GM12878 (cell line): Measurements from ENCODE around the gene C3orf20. TPM values are rescaled to one million over a fixed set of nuclear protein-coding genes. Genes with fewer than 3 reads are reported as not detected.

Source experiments
- ATAC-seq: fragments of 200-7000 bp; cut with Tn5 transposase; 3 replicates; pipeline ENCODE4 v1.9.1; 2020; ENCODE audit warnings: mild to moderate bottlenecking, moderate library complexity
- BruUV-seq: library from RNA; stranded (reverse); fragments of 400-500 nt; replicated peaks from 2 replicates; lab custom pipeline; 2021; lab: Mats Ljungman, UMichigan
- CTCF ChIA-PET: fragments of 300-600 bp; sonication (Branson Sonifier 250); formaldehyde crosslinking; extraction: SDS; loops from one replicate; lab custom pipeline; 2021; ENCODE audit warnings: inconsistent platforms; lab: Yijun Ruan, JAX
- POLR2A ChIA-PET: fragments of 350-600 bp; formaldehyde crosslinking; extraction: SDS; loops from one replicate; lab custom pipeline; 2021; ENCODE audit warnings: inconsistent platforms; lab: Charles Lee
- RAD21 ChIA-PET: fragments of 300-600 bp; sonication (Branson Sonifier 250); formaldehyde crosslinking; loops from one replicate; lab custom pipeline; 2023; ENCODE audit warnings: antibody characterized with exemption; ENCODE audit not compliant: unreplicated experiment; lab: Charles Lee
- SMC1A ChIA-PET: fragments of 300-600 bp; sonication (Branson Sonifier 250); formaldehyde crosslinking; loops from one replicate; lab custom pipeline; 2023; ENCODE audit not compliant: unreplicated experiment, uncharacterized antibody; lab: Charles Lee
- DNase-seq: peaks from one replicate; pipeline ENCODE4 v3.0.0-alpha.2; 2011; ENCODE audit warnings: low read depth, low spot score
- FAIRE-seq: peaks from 3 replicates; lab custom pipeline; 2011; peaks lifted over from hg19 to GRCh38; lab: Jason Lieb, UNC
- H2AFZ ChIP-seq: 2 replicates; pipeline ENCODE4 v1.6.0; 2011; ENCODE audit warnings: low read depth, low read length, control low read depth; ENCODE audit not compliant: control insufficient read depth
- H3K27ac ChIP-seq: 2 replicates; pipeline ENCODE4 v1.5.1; 2011; ENCODE audit warnings: control low read depth; ENCODE audit not compliant: control insufficient read depth, insufficient read depth
- H3K27me3 ChIP-seq, 2 experiments: replicated peaks in 1 of 2; 2 replicates each; pipeline versions ENCODE4 v1.6.0 to v1.6.1; 2011; ENCODE audit warnings: low read length in 1 of 2; ENCODE audit not compliant: control insufficient read depth in 2 of 2, insufficient read depth in 2 of 2
- H3K36me3 ChIP-seq, 2 experiments: 2 replicates each; pipeline ENCODE4 v1.5.1; 2011; ENCODE audit warnings: low read length in 1 of 2; ENCODE audit not compliant: control insufficient read depth in 2 of 2, insufficient read depth in 2 of 2
- H3K4me1 ChIP-seq: 2 replicates; pipeline ENCODE4 v1.6.1; 2011; ENCODE audit warnings: mild to moderate bottlenecking, low read length, moderate library complexity, mixed read lengths; ENCODE audit not compliant: control insufficient read depth, insufficient read depth
- H3K4me2 ChIP-seq: 2 replicates; pipeline ENCODE4 v1.6.0; 2011; ENCODE audit warnings: control low read depth; ENCODE audit not compliant: control insufficient read depth, insufficient read depth
- H3K4me3 ChIP-seq: fragments of 200-600 bp; sonication (generic); 2 replicates; pipeline ENCODE4 v1.5.1; 2016
- H3K79me2 ChIP-seq: 2 replicates; pipeline ENCODE4 v1.6.0; 2011; ENCODE audit warnings: low read length; ENCODE audit not compliant: control insufficient read depth, insufficient read depth
- H3K9ac ChIP-seq: 2 replicates; pipeline ENCODE4 v1.8.0; 2011; ENCODE audit warnings: low read length, control low read depth, mixed read lengths; ENCODE audit not compliant: control insufficient read depth, insufficient read depth
- H3K9me3 ChIP-seq: replicated peaks from 3 replicates; pipeline ENCODE4 v1.5.1; 2011; ENCODE audit warnings: mild to moderate bottlenecking, low read length; ENCODE audit not compliant: control insufficient read depth, insufficient read depth
- H4K20me1 ChIP-seq: 2 replicates; pipeline ENCODE4 v1.6.0; 2011; ENCODE audit not compliant: control insufficient read depth, insufficient read depth
- BMI1 ChIP-seq: fragments of 450-650 bp; IDR thresholded peaks from 2 replicates; pipeline ENCODE4 v1.6.1; 2016; ENCODE audit warnings: mild to moderate bottlenecking, moderate library complexity, borderline replicate concordance
- FOXM1 ChIP-seq: IDR thresholded peaks from 2 replicates; pipeline ENCODE4 v1.6.1; 2012; ENCODE audit warnings: low read depth, mild to moderate bottlenecking, inconsistent platforms, low read length, moderate library complexity
- IRF4 ChIP-seq: IDR thresholded peaks from 2 replicates; pipeline ENCODE4 v1.6.1; 2011; ENCODE audit warnings: low read depth, low read length
- NFXL1 ChIP-seq: fragments of 450-650 bp; IDR thresholded peaks from 2 replicates; pipeline ENCODE4 v1.6.1; 2017; ENCODE audit warnings: antibody characterized with exemption, mild to moderate bottlenecking, borderline replicate concordance
- SREBF1 ChIP-seq: IDR thresholded peaks from 2 replicates; pipeline ENCODE4 v1.6.1; 2012; ENCODE audit warnings: mild to moderate bottlenecking, low read length
- SREBF2 ChIP-seq: IDR thresholded peaks from 2 replicates; pipeline ENCODE4 v1.6.1; 2012; ENCODE audit warnings: mild to moderate bottlenecking, low read length
- SUPT20H ChIP-seq: IDR thresholded peaks from 2 replicates; pipeline ENCODE4 v1.6.1; 2011; ENCODE audit warnings: low read depth, mild to moderate bottlenecking, low read length, moderate library complexity, borderline replicate concordance; ENCODE audit not compliant: control insufficient read depth
- ZNF384 ChIP-seq: IDR thresholded peaks from 2 replicates; pipeline ENCODE4 v1.6.1; 2012; ENCODE audit warnings: low read depth, mild to moderate bottlenecking, low read length, improper control_type of control experiment, borderline replicate concordance
- WGBS: methylation state at CpG from one replicate; pipeline ENCODE4 v1.1.6; 2016; ENCODE audit warnings: low lambda C conversion rate; ENCODE audit not compliant: insufficient replicate concordance, insufficient coverage; ENCODE audit errors: missing lambda C conversion rate; 5-methylcytosine and 5-hydroxymethylcytosine counted together
- in situ Hi-C: fragments of 300-500 bp; cut with MboI; formaldehyde crosslinking; loops from 9 replicates; pipeline ENCODE4 v1.14.3; 2018; ENCODE audit warnings: mixed read lengths
- intact Hi-C: fragments of 100-400 bp; cut with micrococcal nuclease; formaldehyde crosslinking; loops from one replicate; pipeline ENCODE4 v1.14.2; 2022; ENCODE audit not compliant: unreplicated experiment
- polyA plus RNA-seq, 11 experiments: library from polyadenylated mRNA; depleted of rRNA in 4 of 11; unstranded in 6 of 11; stranded (reverse) in 5 of 11; fragments of >200 nt; fragmentation: Nextera tagmentation in 4 of 11; fragmentation: Illumina TruSeq in 1 of 11; extraction: Ambion mirVana in 4 of 11; extraction: Trizol in 1 of 11; gene quantifications; 1 replicate in 1 of 11; 2 replicates in 10 of 11; pipeline versions ENCODE4 v1.2.1 to v1.2.3, GENCODE V29; 2011 to 2016; ENCODE audit warnings: inconsistent platforms in 2 of 11, missing spikeins in 2 of 11, low read depth in 1 of 11
- total RNA-seq, 4 experiments: library from RNA; depleted of rRNA in 3 of 4; stranded (reverse); fragments of >200 nt in 3 of 4; fragmentation: Illumina TruSeq in 1 of 4; extraction: Trizol in 1 of 4; gene quantifications; 2 replicates each; pipeline versions ENCODE4 v1.2.1 to v1.2.3, GENCODE V29; 2013 to 2021
- TF ChIP-seq, protein P1 (sequence below): fragments of 450-650 bp; IDR thresholded peaks from 2 replicates; pipeline ENCODE4 v1.6.1; 2016; ENCODE audit warnings: mild to moderate bottlenecking
- TF ChIP-seq, protein P2 (sequence below): fragments of 450-650 bp; IDR thresholded peaks from 2 replicates; pipeline ENCODE4 v1.6.1; 2018; ENCODE audit warnings: borderline replicate concordance, mild to moderate bottlenecking; ENCODE audit not compliant: partially characterized antibody
- TF ChIP-seq, protein P3 (sequence below): IDR thresholded peaks from 2 replicates; pipeline ENCODE4 v1.6.1; 2012; ENCODE audit warnings: low read length, inconsistent platforms

C3orf20 gene
- total and polyA plus RNA-seq, 10 of the 15 experiments (the other 5 are each of a cell fraction or from before 2014, with no cell fraction given), result 0.05 to 2.9 (median 1.0) TPM

DNA sequence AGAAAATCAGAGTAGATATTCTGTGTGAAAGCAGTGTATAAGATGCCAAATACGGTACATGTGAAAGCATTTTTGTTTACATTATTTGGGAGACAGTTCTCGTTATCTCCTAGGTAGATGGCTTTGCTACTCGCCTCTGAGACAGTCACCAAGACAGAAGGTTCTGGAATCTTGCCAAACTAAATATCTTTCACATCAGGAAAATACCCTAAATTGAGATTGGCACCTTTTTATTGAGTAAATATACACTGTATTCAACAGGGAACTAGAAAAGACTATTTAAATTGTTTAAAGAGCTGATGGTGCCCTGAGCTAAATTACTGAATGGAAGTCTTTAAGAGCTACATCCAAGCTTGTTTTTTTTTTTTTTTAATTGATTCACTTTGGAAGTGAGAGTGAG is 147.2 kb downstream of the C3orf20 start:
- no TSS peak for BruUV-seq
- Histone ChIP-seq H2AFZ (no peak overlapping the region), H4K20me1 (no peaks in the 10 kb centered on the region), H3K27me3 (peaks cover 0 to 2% of the 10 kb centered on the region in 2 experiments; a peak in 1 of 4 replicates), H3K4me3 (no peak overlapping the region), H3K79me2 (no peaks in the 10 kb centered on the region), H3K36me3 (no peaks in the 10 kb centered on the region), H3K4me1 (no peaks in the 10 kb centered on the region), H3K9ac (no peak overlapping the region), H3K4me2 (no peak overlapping the region), H3K9me3 (no peaks in the 10 kb centered on the region), H3K27ac (no peak overlapping the region)
- in situ Hi-C loops, result no loop called here
- FAIRE-seq, result no peak
- no peak for TF ChIP-seq NFXL1
- no peak for TF ChIP-seq FOXM1
- no peak for TF ChIP-seq ZNF384
- no peak for TF ChIP-seq SREBF1
- TF ChIP-seq SUPT20H, result no peak
- no peak for TF ChIP-seq SREBF2
- TF ChIP-seq, protein P1, sequence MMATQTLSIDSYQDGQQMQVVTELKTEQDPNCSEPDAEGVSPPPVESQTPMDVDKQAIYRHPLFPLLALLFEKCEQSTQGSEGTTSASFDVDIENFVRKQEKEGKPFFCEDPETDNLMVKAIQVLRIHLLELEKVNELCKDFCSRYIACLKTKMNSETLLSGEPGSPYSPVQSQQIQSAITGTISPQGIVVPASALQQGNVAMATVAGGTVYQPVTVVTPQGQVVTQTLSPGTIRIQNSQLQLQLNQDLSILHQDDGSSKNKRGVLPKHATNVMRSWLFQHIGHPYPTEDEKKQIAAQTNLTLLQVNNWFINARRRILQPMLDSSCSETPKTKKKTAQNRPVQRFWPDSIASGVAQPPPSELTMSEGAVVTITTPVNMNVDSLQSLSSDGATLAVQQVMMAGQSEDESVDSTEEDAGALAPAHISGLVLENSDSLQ, result no peak
- TF ChIP-seq, protein P2, sequence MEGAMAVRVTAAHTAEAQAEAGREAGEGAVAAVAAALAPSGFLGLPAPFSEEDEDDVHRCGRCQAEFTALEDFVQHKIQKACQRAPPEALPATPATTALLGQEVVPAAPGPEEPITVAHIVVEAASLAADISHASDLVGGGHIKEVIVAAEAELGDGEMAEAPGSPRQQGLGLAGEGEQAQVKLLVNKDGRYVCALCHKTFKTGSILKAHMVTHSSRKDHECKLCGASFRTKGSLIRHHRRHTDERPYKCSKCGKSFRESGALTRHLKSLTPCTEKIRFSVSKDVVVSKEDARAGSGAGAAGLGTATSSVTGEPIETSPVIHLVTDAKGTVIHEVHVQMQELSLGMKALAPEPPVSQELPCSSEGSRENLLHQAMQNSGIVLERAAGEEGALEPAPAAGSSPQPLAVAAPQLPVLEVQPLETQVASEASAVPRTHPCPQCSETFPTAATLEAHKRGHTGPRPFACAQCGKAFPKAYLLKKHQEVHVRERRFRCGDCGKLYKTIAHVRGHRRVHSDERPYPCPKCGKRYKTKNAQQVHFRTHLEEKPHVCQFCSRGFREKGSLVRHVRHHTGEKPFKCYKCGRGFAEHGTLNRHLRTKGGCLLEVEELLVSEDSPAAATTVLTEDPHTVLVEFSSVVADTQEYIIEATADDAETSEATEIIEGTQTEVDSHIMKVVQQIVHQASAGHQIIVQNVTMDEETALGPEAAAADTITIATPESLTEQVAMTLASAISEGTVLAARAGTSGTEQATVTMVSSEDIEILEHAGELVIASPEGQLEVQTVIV, result no peak
- TF ChIP-seq, protein P3, sequence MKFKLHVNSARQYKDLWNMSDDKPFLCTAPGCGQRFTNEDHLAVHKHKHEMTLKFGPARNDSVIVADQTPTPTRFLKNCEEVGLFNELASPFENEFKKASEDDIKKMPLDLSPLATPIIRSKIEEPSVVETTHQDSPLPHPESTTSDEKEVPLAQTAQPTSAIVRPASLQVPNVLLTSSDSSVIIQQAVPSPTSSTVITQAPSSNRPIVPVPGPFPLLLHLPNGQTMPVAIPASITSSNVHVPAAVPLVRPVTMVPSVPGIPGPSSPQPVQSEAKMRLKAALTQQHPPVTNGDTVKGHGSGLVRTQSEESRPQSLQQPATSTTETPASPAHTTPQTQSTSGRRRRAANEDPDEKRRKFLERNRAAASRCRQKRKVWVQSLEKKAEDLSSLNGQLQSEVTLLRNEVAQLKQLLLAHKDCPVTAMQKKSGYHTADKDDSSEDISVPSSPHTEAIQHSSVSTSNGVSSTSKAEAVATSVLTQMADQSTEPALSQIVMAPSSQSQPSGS, result no peak
- TF ChIP-seq IRF4, result no peak
- no peak for TF ChIP-seq BMI1
- ChIA-PET SMC1A (interaction anchor here (0.6 to 1.3 kb wide), 2 partner anchors 23 to 99 kb away, joined by 3 to 4 read pairs; no protein-coding TSS in a partner anchor), CTCF (interaction anchor here (0.7 to 1.7 kb wide), 3 partner anchors 9 to 99 kb away, joined by 3 to 4 read pairs (median 4); no protein-coding TSS in a partner anchor), RAD21 (interaction anchor here (1.4 kb wide), 1 partner anchor 20 kb away, joined by 3 read pairs; no protein-coding TSS in a partner anchor), POLR2A (no interaction called here)
- 4% methylated on average over 3 of the region's 3 CpGs for WGBS
- DNase-seq, result no peak
- no peak for ATAC-seq
- intact Hi-C loops, result no loop called here

Other genes starting within 250 kb of the C3orf20 start
- gene GRIP2, start 134.8 kb upstream of the C3orf20 start, total RNA-seq (2014; rRNA removed), result not detected in 2 replicates
- not detected in 2 replicates for gene GRIP2, start 134.8 kb upstream of the C3orf20 start, total RNA-seq (2014; rRNA removed; fragmentation: Illumina TruSeq; extraction: Trizol)
- gene GRIP2, start 134.8 kb upstream of the C3orf20 start, total RNA-seq (2021), result not detected in 2 replicates
- not detected in 2 replicates for gene GRIP2, start 134.8 kb upstream of the C3orf20 start, polyA plus RNA-seq (2011; rRNA removed)
- not detected in 2 replicates for gene GRIP2, start 134.8 kb upstream of the C3orf20 start, polyA plus RNA-seq (2014; fragmentation: Illumina TruSeq; extraction: Trizol)
- gene GRIP2, start 134.8 kb upstream of the C3orf20 start, polyA plus RNA-seq (2014; fragmentation: Nextera tagmentation; extraction: Ambion mirVana), result not detected
- gene GRIP2, start 134.8 kb upstream of the C3orf20 start, polyA plus RNA-seq (2014; rRNA removed), result not detected in 2 replicates
- not detected for gene GRIP2, start 134.8 kb upstream of the C3orf20 start, polyA plus RNA-seq (2016; fragmentation: Nextera tagmentation; extraction: Ambion mirVana)
- gene CCDC174, start 23.4 kb upstream of the C3orf20 start, total RNA-seq (2014; rRNA removed), result 13.6 and 15.7 TPM in 2 replicates
- 22.2 and 23.2 TPM in 2 replicates for gene CCDC174, start 23.4 kb upstream of the C3orf20 start, total RNA-seq (2014; rRNA removed; fragmentation: Illumina TruSeq; extraction: Trizol)
- gene CCDC174, start 23.4 kb upstream of the C3orf20 start, total RNA-seq (2021), result 17.0 and 17.9 TPM in 2 replicates
- gene CCDC174, start 23.4 kb upstream of the C3orf20 start, polyA plus RNA-seq (2011; rRNA removed), result 11.6 and 13.5 TPM in 2 replicates
- gene CCDC174, start 23.4 kb upstream of the C3orf20 start, polyA plus RNA-seq (2014; fragmentation: Illumina TruSeq; extraction: Trizol), result 30.3 and 40.6 TPM in 2 replicates
- 10 to 100 TPM; 26.1 to 31.3 TPM for gene CCDC174, start 23.4 kb upstream of the C3orf20 start, polyA plus RNA-seq (2014; fragmentation: Nextera tagmentation; extraction: Ambion mirVana)
- gene CCDC174, start 23.4 kb upstream of the C3orf20 start, polyA plus RNA-seq (2014; rRNA removed), result 10.5 and 14.1 TPM in 2 replicates
- 10 to 100 TPM; 18.8 to 19.5 TPM for gene CCDC174, start 23.4 kb upstream of the C3orf20 start, polyA plus RNA-seq (2016; fragmentation: Nextera tagmentation; extraction: Ambion mirVana)
- gene FGD5, start 143.8 kb downstream of the C3orf20 start, total RNA-seq (2014; rRNA removed), result 0.11 TPM in 1 of 2 replicates, not detected in the other
- 0.04 TPM in 1 of 2 replicates, not detected in the other for gene FGD5, start 143.8 kb downstream of the C3orf20 start, total RNA-seq (2014; rRNA removed; fragmentation: Illumina TruSeq; extraction: Trizol)
- gene FGD5, start 143.8 kb downstream of the C3orf20 start, total RNA-seq (2021), result 0.11 and 0.13 TPM in 2 replicates
- gene FGD5, start 143.8 kb downstream of the C3orf20 start, polyA plus RNA-seq (2011; rRNA removed), result 0.03 TPM in 1 of 2 replicates, not detected in the other
- 0.03 and 0.13 TPM in 2 replicates for gene FGD5, start 143.8 kb downstream of the C3orf20 start, polyA plus RNA-seq (2014; fragmentation: Illumina TruSeq; extraction: Trizol)
- gene FGD5, start 143.8 kb downstream of the C3orf20 start, polyA plus RNA-seq (2014; fragmentation: Nextera tagmentation; extraction: Ambion mirVana), result under 1 TPM; 0.07 to 0.11 TPM
- gene FGD5, start 143.8 kb downstream of the C3orf20 start, polyA plus RNA-seq (2014; rRNA removed), result 0.08 and 0.12 TPM in 2 replicates
- not detected for gene FGD5, start 143.8 kb downstream of the C3orf20 start, polyA plus RNA-seq (2016; fragmentation: Nextera tagmentation; extraction: Ambion mirVana)